ENCODE measurements around the gene DYNLRB1. TPM values are rescaled to one million over a fixed set of nuclear protein-coding genes. Genes with fewer than 3 reads are reported as not detected.

DYNLRB1 gene
- total and polyA plus RNA-seq, 9 of the 15 experiments (the other 6 are each of a cell fraction or from before 2014, with no cell fraction given), result 48.7 to 358 (median 121) TPM

DNA sequence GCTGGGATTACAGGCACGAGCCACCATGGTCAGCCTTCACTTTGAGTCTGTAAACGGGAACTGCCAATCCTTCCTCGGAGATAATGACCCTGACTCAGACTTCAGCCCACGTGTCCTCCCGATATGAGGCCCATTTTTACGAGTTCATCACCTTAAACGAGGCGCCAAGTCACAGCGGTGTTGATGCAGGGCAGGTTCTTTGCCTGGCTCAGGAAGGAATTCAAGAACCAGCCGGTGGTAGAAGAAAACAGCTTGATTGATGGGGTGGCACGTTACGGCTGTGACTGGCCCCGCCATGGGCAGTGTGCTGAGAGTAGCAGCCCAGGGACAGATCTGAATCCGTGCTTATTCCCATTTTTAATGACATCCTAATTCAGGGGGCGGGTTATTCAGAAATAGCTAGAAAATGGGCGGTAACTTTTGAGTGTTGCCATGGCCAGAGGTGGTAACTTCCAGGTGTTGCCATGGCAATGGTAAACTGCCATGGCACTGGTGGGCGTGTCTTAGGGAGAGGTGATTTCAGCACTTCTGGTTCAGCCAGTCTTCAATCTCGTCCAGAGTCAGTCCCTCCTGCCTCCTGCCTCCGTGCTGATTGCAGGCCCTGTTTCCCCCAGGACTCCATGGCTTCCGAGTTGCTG is 33.2 kb downstream of the DYNLRB1 start (continued):
- TF ChIP-seq ZZZ3 (IDR thresholded peaks at IDR 0.05) (no peak), MYNN (IDR thresholded peaks at IDR 0.05) (0 out of 2 replicates have a peak, but pooled peaks have one; percentile 21), MYNN (CRISPR knock-in tag; IDR thresholded peaks at IDR 0.05) (no peak), DMBX1 (CRISPR knock-in tag; IDR thresholded peaks at IDR 0.05; ENCODE audit: borderline replicate concordance) (no peak), EHMT2 (IDR thresholded peaks at IDR 0.05) (no peak), CBX3 (IDR thresholded peaks at IDR 0.05; ENCODE audit: borderline replicate concordance in 1 of 2, low read length in 2 of 2) (0 out of 3 replicates have a peak, but pooled peaks of 1 of the 2 experiments have one; percentile 27), THRAP3 (IDR thresholded peaks at IDR 0.05; ENCODE audit: borderline replicate concordance) (no peak), ZNF785 (CRISPR knock-in tag; IDR thresholded peaks at IDR 0.05) (no peak), DPF2 (IDR thresholded peaks at IDR 0.05) (0 out of 2 replicates have a peak, but pooled peaks have one; percentile 49), U2AF1 (optimal IDR thresholded peaks at IDR 0.05; ENCODE audit: low read depth, low read length) (no peak), JUND (IDR thresholded peaks at IDR 0.05; ENCODE audit: borderline replicate concordance, low read depth, low read length) (peak; percentile 74; the same call in 1 of the 2 replicates), JUND (tag; IDR thresholded peaks at IDR 0.05; ENCODE audit: borderline replicate concordance, low read depth, low read length) (peak; percentile 66; the same call in 1 of the 3 replicates), MYC (IDR thresholded peaks at IDR 0.05; ENCODE audit: low read depth, low read length) (0 out of 2 replicates have a peak, but pooled peaks have one; percentile 35), MYC (CRISPR knock-in tag; IDR thresholded peaks at IDR 0.05; ENCODE audit: borderline replicate concordance, low read depth) (no peak), TCFL5 (CRISPR knock-in tag; conservative IDR thresholded peaks at IDR 0.05) (no peak), FOS (IDR thresholded peaks at IDR 0.05; ENCODE audit: extremely low read depth, insufficient read length) (no peak), NFE2 (IDR thresholded peaks at IDR 0.05; ENCODE audit: low read depth) (peak; percentile 51; the same call in 1 of the 2 replicates), FOSL1 (tag; conservative IDR thresholded peaks at IDR 0.05) (peak; percentile 86), KDM1A (IDR thresholded peaks at IDR 0.05) (0 out of 4 replicates have a peak, but pooled peaks of 1 of the 2 experiments have one; percentile 17)
- TF ChIP-seq, protein P1, sequence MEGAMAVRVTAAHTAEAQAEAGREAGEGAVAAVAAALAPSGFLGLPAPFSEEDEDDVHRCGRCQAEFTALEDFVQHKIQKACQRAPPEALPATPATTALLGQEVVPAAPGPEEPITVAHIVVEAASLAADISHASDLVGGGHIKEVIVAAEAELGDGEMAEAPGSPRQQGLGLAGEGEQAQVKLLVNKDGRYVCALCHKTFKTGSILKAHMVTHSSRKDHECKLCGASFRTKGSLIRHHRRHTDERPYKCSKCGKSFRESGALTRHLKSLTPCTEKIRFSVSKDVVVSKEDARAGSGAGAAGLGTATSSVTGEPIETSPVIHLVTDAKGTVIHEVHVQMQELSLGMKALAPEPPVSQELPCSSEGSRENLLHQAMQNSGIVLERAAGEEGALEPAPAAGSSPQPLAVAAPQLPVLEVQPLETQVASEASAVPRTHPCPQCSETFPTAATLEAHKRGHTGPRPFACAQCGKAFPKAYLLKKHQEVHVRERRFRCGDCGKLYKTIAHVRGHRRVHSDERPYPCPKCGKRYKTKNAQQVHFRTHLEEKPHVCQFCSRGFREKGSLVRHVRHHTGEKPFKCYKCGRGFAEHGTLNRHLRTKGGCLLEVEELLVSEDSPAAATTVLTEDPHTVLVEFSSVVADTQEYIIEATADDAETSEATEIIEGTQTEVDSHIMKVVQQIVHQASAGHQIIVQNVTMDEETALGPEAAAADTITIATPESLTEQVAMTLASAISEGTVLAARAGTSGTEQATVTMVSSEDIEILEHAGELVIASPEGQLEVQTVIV (CRISPR knock-in tag; IDR thresholded peaks at IDR 0.05; ENCODE audit: borderline replicate concordance), result no peak
- TF ChIP-seq, protein P2, sequence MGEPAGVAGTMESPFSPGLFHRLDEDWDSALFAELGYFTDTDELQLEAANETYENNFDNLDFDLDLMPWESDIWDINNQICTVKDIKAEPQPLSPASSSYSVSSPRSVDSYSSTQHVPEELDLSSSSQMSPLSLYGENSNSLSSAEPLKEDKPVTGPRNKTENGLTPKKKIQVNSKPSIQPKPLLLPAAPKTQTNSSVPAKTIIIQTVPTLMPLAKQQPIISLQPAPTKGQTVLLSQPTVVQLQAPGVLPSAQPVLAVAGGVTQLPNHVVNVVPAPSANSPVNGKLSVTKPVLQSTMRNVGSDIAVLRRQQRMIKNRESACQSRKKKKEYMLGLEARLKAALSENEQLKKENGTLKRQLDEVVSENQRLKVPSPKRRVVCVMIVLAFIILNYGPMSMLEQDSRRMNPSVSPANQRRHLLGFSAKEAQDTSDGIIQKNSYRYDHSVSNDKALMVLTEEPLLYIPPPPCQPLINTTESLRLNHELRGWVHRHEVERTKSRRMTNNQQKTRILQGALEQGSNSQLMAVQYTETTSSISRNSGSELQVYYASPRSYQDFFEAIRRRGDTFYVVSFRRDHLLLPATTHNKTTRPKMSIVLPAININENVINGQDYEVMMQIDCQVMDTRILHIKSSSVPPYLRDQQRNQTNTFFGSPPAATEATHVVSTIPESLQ (CRISPR knock-in tag; IDR thresholded peaks at IDR 0.05), result no peak
- TF ChIP-seq, protein P3, sequence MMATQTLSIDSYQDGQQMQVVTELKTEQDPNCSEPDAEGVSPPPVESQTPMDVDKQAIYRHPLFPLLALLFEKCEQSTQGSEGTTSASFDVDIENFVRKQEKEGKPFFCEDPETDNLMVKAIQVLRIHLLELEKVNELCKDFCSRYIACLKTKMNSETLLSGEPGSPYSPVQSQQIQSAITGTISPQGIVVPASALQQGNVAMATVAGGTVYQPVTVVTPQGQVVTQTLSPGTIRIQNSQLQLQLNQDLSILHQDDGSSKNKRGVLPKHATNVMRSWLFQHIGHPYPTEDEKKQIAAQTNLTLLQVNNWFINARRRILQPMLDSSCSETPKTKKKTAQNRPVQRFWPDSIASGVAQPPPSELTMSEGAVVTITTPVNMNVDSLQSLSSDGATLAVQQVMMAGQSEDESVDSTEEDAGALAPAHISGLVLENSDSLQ (IDR thresholded peaks at IDR 0.05), result peak; percentile 51; the same call in 1 of the 2 replicates
- TF ChIP-seq, protein P4, sequence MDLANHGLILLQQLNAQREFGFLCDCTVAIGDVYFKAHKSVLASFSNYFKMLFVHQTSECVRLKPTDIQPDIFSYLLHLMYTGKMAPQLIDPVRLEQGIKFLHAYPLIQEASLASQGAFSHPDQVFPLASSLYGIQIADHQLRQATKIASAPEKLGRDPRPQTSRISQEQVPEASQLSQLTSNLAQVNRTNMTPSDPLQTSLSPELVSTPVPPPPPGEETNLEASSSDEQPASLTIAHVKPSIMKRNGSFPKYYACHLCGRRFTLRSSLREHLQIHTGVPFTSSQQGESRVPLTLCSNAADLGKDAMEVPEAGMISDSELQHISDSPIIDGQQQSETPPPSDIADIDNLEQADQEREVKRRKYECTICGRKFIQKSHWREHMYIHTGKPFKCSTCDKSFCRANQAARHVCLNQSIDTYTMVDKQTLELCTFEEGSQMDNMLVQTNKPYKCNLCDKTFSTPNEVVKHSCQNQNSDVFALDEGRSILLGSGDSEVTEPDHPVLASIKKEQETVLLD (IDR thresholded peaks at IDR 0.05), result no peak

Data from K562 (cell line).